Tibial artery (tissue), 4 donors: Measurements from ENCODE around the gene ITM2B.
A peak's percentile ranks its signal among the peaks of the same experiment; 100 is the strongest.

Experiments
- DNase-seq, 2 donors: peaks; one replicate each; pipeline ENCODE4 v3.0.0-alpha.2; 2019
- H3K27ac ChIP-seq, 2 donors: fragments of 200-600 bp; sonication (generic) in 1 of 2; 1 replicate in 1 of 2; 2 replicates in 1 of 2; pipeline ENCODE4 v1.5.1; 2018 to 2019; ENCODE audit warnings: mild to moderate bottlenecking in 1 of 2
- H3K27me3 ChIP-seq, 2 donors: fragments of 200-600 bp; sonication (generic) in 1 of 2; one replicate each; pipeline versions ENCODE4 v1.5.1 to v1.6.0; 2016 to 2019
- H3K36me3 ChIP-seq, 3 donors: fragments of 200-600 bp; sonication (generic) in 2 of 3; one replicate each; pipeline ENCODE4 v1.5.1; 2016 to 2019; ENCODE audit warnings: mild to moderate bottlenecking in 2 of 3
- H3K4me1 ChIP-seq, 4 donors: fragments of 200-600 bp; sonication (generic) in 2 of 4; 1 replicate in 3 of 4; 2 replicates in 1 of 4; pipeline ENCODE4 v1.5.1; 2016 to 2019
- H3K4me3 ChIP-seq, 2 donors: fragments of 200-600 bp; sonication (generic) in 1 of 2; 1 replicate in 1 of 2; 2 replicates in 1 of 2; pipeline ENCODE4 v1.5.1; 2018 to 2019; ENCODE audit warnings: mild to moderate bottlenecking in 2 of 2
- H3K9me3 ChIP-seq, 3 donors: fragments of 200-600 bp; sonication (generic) in 1 of 3; one replicate each; pipeline ENCODE4 v1.5.1; 2016 to 2019
- CTCF ChIP-seq, 2 experiments: fragments of 200-600 bp in 1 of 2; fragments of 450-650 bp in 1 of 2; IDR thresholded peaks; one replicate each; pipeline ENCODE4 v1.5.1; 2017 to 2019; ENCODE audit warnings: antibody characterized with exemption in 2 of 2, mild to moderate bottlenecking in 1 of 2, moderate library complexity in 1 of 2
- intact Hi-C: fragments of 100-400 bp; cut with DNase I; formaldehyde crosslinking; loops from one replicate; pipeline ENCODE4 v1.15.0; 2023; ENCODE audit warnings: low total_unique reads

Gene ITM2B

DNA sequence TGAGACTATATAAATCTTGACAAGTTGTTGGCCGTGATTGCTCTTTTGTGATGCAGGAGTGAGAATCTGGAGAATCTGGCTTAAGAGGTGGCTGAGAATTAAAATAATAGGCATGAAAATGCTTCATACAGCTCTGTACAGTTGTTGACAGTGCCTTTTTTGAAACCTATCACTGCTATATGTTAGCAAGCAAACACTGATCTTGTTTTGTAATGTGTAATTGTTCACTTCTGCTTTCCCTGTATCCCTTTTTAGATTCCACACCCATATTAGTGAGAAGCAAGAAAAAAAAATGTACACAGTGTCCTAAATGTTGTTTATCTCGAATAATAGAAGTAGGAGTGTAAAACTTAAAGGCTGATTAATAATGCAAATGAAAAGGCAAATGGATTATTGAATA, 31.1 kb downstream of the ITM2B start:
- Histone ChIP-seq H3K4me3 (no peak overlapping the region), H3K36me3 (peaks cover 51 to 62% (median 61%) of the 10 kb centered on the region in 3 donors), H3K4me1 (no peaks in the 10 kb centered on the region), H3K27me3 (no peaks in the 10 kb centered on the region), H3K9me3 (no peaks in the 10 kb centered on the region), H3K27ac (no peak overlapping the region)
- TF ChIP-seq CTCF (IDR thresholded peaks at IDR 0.05), result no peak
- intact Hi-C loops, result no loop called here
- no peak for DNase-seq

- no peaks in the 10 kb centered on the region for H3K9me3 ChIP-seq
- no peak overlapping the region for H3K4me3 ChIP-seq
- intact Hi-C loops, result no loop called here
- H3K36me3 ChIP-seq, result peaks cover 41 to 63% (median 60%) of the 10 kb centered on the region in 3 donors
- H3K27me3 ChIP-seq, result no peaks in the 10 kb centered on the region
- H3K27ac ChIP-seq, result no peak overlapping the region
- no peaks in the 10 kb centered on the region for H3K4me1 ChIP-seq
- TF ChIP-seq CTCF (IDR thresholded peaks at IDR 0.05), result no peak
- peak in 1 of 2 donors; percentile 31 for DNase-seq
Measured at GRCh38 chr13:48265217-48265815, 32.3 kb downstream of the ITM2B start.

- intact Hi-C loops, result no loop called here
- no peaks in the 10 kb centered on the region for H3K27me3 ChIP-seq
- H3K4me3 ChIP-seq, result no peak overlapping the region
- no peaks in the 10 kb centered on the region for H3K9me3 ChIP-seq
- H3K4me1 ChIP-seq, result no peaks in the 10 kb centered on the region
- no peak for TF ChIP-seq CTCF (IDR thresholded peaks at IDR 0.05)
- H3K36me3 ChIP-seq, result peaks cover 34 to 56% (median 54%) of the 10 kb centered on the region in 3 donors
- H3K27ac ChIP-seq, result no peak overlapping the region
- DNase-seq, result no peak
Measured at GRCh38 chr13:48266150-48266549, 33.1 kb downstream of the ITM2B start.

GRCh38 chr13:48266701-48267639, 34.0 kb downstream of the ITM2B start:
- H3K9me3 ChIP-seq, result no peaks in the 10 kb centered on the region
- intact Hi-C loops, result no loop called here
- H3K4me3 ChIP-seq, result no peak overlapping the region
- H3K27ac ChIP-seq, result no peak overlapping the region
- DNase-seq, result no peak
- H3K4me1 ChIP-seq, result no peaks in the 10 kb centered on the region
- no peaks in the 10 kb centered on the region for H3K27me3 ChIP-seq
- no peak for TF ChIP-seq CTCF (IDR thresholded peaks at IDR 0.05)
- peaks cover 26 to 55% (median 49%) of the 10 kb centered on the region in 3 donors for H3K36me3 ChIP-seq

DNA sequence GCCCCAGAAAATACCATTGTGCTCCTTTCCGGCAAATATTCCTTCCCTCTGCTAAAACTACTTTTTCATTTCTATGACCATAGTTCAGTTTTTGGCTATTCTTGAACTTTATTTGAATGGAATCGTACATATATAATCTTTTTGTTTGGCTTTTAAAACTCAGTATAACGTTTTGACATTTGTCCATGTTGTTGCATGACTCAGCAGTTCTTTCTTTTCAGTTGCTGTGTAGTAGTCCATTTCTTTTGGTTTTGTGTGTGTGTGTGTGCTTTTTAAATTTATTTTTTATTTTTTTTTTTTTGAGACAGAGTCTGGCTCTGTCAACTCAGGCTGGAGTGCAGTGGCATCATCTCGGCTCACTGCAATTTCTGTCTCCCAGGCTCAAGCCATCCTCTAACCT, 35.0 kb downstream of the ITM2B start:
- intact Hi-C loops, result no loop called here
- DNase-seq, result no peak
- H3K4me1 ChIP-seq, result no peaks in the 10 kb centered on the region
- H3K27me3 ChIP-seq, result no peaks in the 10 kb centered on the region
- no peak overlapping the region for H3K4me3 ChIP-seq
- TF ChIP-seq CTCF (IDR thresholded peaks at IDR 0.05), result no peak
- H3K27ac ChIP-seq, result no peak overlapping the region
- no peaks in the 10 kb centered on the region for H3K9me3 ChIP-seq
- peaks cover 17 to 49% (median 38%) of the 10 kb centered on the region in 3 donors for H3K36me3 ChIP-seq
